ENCODE data around the gene COL6A3. TPM values are rescaled to one million over a fixed set of nuclear protein-coding genes. Genes with fewer than 3 reads are reported as not detected.

COL6A3 gene
- total RNA-seq, 2 donors from 2014 or later, result 26.9 to 86.9 TPM

- no peak for DNase-seq (ENCODE audit: low spot score)
- no peaks in the 10 kb centered on the region for H3K36me3 ChIP-seq
These were observed 61.6 kb downstream of the COL6A3 start for GRCh38 chr2:237352279-237352845.

GRCh38 chr2:237351796-237352195, 62.2 kb downstream of the COL6A3 start:
- no peak for DNase-seq (ENCODE audit: low spot score)
- intact Hi-C loops (cut with DNase I), result loop anchor here (5.0 kb wide), 1 partner anchor 56 kb away; no protein-coding TSS in a partner anchor
- H3K36me3 ChIP-seq, result no peaks in the 10 kb centered on the region
- H3K4me1 ChIP-seq (replicated peaks), result no peaks in the 10 kb centered on the region
- peak overlapping the region in 1 of 2 donors; percentile 20 for H3K27ac ChIP-seq
- H3K27me3 ChIP-seq (replicated peaks; ENCODE audit: insufficient read depth), result no peaks in the 10 kb centered on the region
- no peak overlapping the region for H3K4me3 ChIP-seq
- no peaks in the 10 kb centered on the region for H3K9me3 ChIP-seq
- WGBS, result 54% methylated on average over 4 of the region's 4 CpGs
- TF ChIP-seq POLR2A (IDR thresholded peaks at IDR 0.05), result no peak
- TF ChIP-seq CTCF (IDR thresholded peaks at IDR 0.05), result no peak
- no peak for TF ChIP-seq POLR2AphosphoS5 (IDR thresholded peaks at IDR 0.05)

More at GRCh38 chr2:237352279-237352845, 61.6 kb downstream of the COL6A3 start:
- intact Hi-C loops (cut with DNase I), result loop anchor here (5.0 kb wide), 1 partner anchor 55 kb away; no protein-coding TSS in a partner anchor
- Histone ChIP-seq H3K4me1 (replicated peaks) (no peaks in the 10 kb centered on the region), H3K27me3 (replicated peaks; ENCODE audit: insufficient read depth) (no peaks in the 10 kb centered on the region), H3K9me3 (no peaks in the 10 kb centered on the region), H3K4me3 (no peak overlapping the region), H3K27ac (peak overlapping the region in 1 of 2 donors; percentile 20)
- TF ChIP-seq POLR2A (IDR thresholded peaks at IDR 0.05) (no peak), POLR2AphosphoS5 (IDR thresholded peaks at IDR 0.05) (no peak), CTCF (IDR thresholded peaks at IDR 0.05) (no peak)
- WGBS, result 77% methylated on average over 6 of the region's 6 CpGs

GRCh38 chr2:237351046-237351445, 62.9 kb downstream of the COL6A3 start:
- no peaks in the 10 kb centered on the region for H3K4me1 ChIP-seq (replicated peaks)
- no peaks in the 10 kb centered on the region for H3K27me3 ChIP-seq (replicated peaks; ENCODE audit: insufficient read depth)
- no peak overlapping the region for H3K4me3 ChIP-seq
- no peaks in the 10 kb centered on the region for H3K9me3 ChIP-seq
- peak overlapping the region; percentile 9 to 25 for H3K27ac ChIP-seq
- 32% methylated on average over 8 of the region's 8 CpGs for WGBS
- intact Hi-C loops (cut with DNase I), result loop anchor here (5.0 kb wide), 1 partner anchor 56 kb away; no protein-coding TSS in a partner anchor
- no peaks in the 10 kb centered on the region for H3K36me3 ChIP-seq
- no peak for DNase-seq (ENCODE audit: low spot score)
- TF ChIP-seq POLR2A (IDR thresholded peaks at IDR 0.05), result no peak
- TF ChIP-seq CTCF (IDR thresholded peaks at IDR 0.05), result no peak
- TF ChIP-seq POLR2AphosphoS5 (IDR thresholded peaks at IDR 0.05), result no peak

- WGBS, result 44% methylated on average over 6 of the region's 6 CpGs
- H3K36me3 ChIP-seq, result no peaks in the 10 kb centered on the region
- TF ChIP-seq CTCF (IDR thresholded peaks at IDR 0.05) (no peak), POLR2A (IDR thresholded peaks at IDR 0.05) (no peak), POLR2AphosphoS5 (IDR thresholded peaks at IDR 0.05) (no peak)
- intact Hi-C loops (cut with DNase I), result loop anchor here (5.0 kb wide), 1 partner anchor 57 kb away; no protein-coding TSS in a partner anchor
- DNase-seq (ENCODE audit: low spot score), result no peak
- no peaks in the 10 kb centered on the region for H3K4me1 ChIP-seq (replicated peaks)
- H3K9me3 ChIP-seq, result no peaks in the 10 kb centered on the region
- H3K27me3 ChIP-seq (replicated peaks; ENCODE audit: insufficient read depth), result no peaks in the 10 kb centered on the region
- H3K27ac ChIP-seq, result peak overlapping the region; percentile 9 to 25
- no peak overlapping the region for H3K4me3 ChIP-seq
These were observed 63.4 kb downstream of the COL6A3 start for GRCh38 chr2:237350597-237350996.

GRCh38 chr2:237350070-237350469, 63.9 kb downstream of the COL6A3 start:
- peak overlapping the region in 1 of 2 donors; percentile 9 for H3K27ac ChIP-seq
- H3K27me3 ChIP-seq (replicated peaks; ENCODE audit: insufficient read depth), result no peaks in the 10 kb centered on the region
- no peak for DNase-seq (ENCODE audit: low spot score)
- no peak overlapping the region for H3K4me3 ChIP-seq
- WGBS, result 66% methylated on average over 11 of the region's 11 CpGs
- intact Hi-C loops (cut with DNase I), result loop anchor here (5.0 kb wide), 1 partner anchor 57 kb away; no protein-coding TSS in a partner anchor
- H3K9me3 ChIP-seq, result no peaks in the 10 kb centered on the region
- TF ChIP-seq CTCF (IDR thresholded peaks at IDR 0.05) (no peak), POLR2A (IDR thresholded peaks at IDR 0.05) (no peak), POLR2AphosphoS5 (IDR thresholded peaks at IDR 0.05) (no peak)
- no peaks in the 10 kb centered on the region for H3K36me3 ChIP-seq
- no peaks in the 10 kb centered on the region for H3K4me1 ChIP-seq (replicated peaks)

All from prostate gland (tissue), 2 donors.